Measurements from ENCODE around the gene MICU1. TPM values are rescaled to one million over a fixed set of nuclear protein-coding genes. Genes with fewer than 3 reads are reported as not detected.
A peak's percentile ranks its signal among the peaks of the same experiment; 100 is the strongest.

Gene MICU1
- total RNA-seq, 2 donors from 2014 or later = 30.9 to 36.0 TPM

DNA sequence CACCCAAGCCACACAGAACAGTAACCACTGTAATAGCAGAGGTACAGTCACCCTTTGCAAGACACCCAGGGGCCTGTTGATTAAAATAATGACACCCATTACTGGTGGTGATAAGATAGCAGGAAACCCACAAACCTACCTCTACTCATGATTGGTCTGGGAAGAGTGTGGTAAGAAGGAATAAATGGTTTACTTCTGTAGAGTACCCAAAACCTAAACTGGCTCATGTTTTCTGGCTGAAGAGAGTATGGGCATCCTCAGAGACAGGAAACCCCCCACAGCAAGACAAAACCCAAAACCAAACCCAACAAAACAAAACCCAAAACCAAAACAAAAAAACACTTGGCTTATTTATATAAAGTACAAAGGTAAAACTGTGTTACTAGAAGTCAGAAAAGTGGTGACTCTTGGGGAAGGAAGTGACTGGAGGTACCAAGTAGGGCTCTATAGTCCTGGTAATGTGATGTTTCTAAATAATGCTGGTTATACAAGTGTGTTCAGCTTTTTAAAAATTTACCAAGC is 255.6 kb downstream of the MICU1 start:
- TF ChIP-seq, protein P1, sequence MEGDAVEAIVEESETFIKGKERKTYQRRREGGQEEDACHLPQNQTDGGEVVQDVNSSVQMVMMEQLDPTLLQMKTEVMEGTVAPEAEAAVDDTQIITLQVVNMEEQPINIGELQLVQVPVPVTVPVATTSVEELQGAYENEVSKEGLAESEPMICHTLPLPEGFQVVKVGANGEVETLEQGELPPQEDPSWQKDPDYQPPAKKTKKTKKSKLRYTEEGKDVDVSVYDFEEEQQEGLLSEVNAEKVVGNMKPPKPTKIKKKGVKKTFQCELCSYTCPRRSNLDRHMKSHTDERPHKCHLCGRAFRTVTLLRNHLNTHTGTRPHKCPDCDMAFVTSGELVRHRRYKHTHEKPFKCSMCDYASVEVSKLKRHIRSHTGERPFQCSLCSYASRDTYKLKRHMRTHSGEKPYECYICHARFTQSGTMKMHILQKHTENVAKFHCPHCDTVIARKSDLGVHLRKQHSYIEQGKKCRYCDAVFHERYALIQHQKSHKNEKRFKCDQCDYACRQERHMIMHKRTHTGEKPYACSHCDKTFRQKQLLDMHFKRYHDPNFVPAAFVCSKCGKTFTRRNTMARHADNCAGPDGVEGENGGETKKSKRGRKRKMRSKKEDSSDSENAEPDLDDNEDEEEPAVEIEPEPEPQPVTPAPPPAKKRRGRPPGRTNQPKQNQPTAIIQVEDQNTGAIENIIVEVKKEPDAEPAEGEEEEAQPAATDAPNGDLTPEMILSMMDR (IDR thresholded peaks at IDR 0.05) = no peak
- no peaks in the 10 kb centered on the region for H3K27me3 ChIP-seq
- no peak for DNase-seq (ENCODE audit: low spot score)
- no peaks in the 10 kb centered on the region for H3K4me1 ChIP-seq
- no peaks in the 10 kb centered on the region for H3K9me3 ChIP-seq
- H3K36me3 ChIP-seq = peaks cover 9% of the 10 kb centered on the region
- no peak overlapping the region for H3K4me3 ChIP-seq
- H3K27ac ChIP-seq = no peak overlapping the region

DNA sequence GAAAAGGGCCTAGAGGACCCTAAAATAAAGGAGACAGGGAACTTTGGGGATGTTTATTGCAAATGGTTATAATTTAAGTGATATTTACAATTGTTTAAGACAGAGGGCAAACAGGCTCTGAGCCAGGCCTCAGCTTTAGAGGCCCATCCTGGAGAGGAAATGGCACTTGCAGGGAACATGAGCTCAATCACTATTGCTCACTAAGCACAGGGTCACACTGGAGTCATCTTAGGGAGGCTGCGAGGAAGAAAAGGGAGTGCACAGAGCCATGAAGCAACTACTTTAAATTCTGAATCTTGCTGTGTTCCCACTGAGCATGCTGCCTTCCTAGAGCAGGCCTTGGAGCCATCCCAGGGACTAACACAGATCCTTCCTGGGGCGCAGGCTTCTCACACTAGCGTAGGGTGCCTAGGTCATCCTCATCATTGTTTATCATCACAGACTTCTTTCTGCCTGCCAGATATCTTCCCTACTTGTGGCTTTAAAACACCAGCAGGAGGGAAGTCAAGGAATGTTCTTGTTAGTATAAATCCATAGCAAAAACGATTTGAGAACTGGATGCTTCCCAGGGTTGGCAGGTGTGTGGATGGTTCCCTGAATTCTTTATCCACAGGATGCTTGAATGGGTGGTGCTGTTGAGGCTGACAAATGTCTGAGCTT is 258.4 kb downstream of the MICU1 start:
- Histone ChIP-seq H3K36me3 (peaks cover 9% of the 10 kb centered on the region), H3K4me1 (peaks cover 0 to 11% of the 10 kb centered on the region in 2 donors), H3K27me3 (no peaks in the 10 kb centered on the region), H3K27ac (no peak overlapping the region), H3K9me3 (no peaks in the 10 kb centered on the region), H3K4me3 (no peak overlapping the region)
- no peak for DNase-seq (ENCODE audit: low spot score)
- TF ChIP-seq, protein P1 (IDR thresholded peaks at IDR 0.05) = no peak

DNA sequence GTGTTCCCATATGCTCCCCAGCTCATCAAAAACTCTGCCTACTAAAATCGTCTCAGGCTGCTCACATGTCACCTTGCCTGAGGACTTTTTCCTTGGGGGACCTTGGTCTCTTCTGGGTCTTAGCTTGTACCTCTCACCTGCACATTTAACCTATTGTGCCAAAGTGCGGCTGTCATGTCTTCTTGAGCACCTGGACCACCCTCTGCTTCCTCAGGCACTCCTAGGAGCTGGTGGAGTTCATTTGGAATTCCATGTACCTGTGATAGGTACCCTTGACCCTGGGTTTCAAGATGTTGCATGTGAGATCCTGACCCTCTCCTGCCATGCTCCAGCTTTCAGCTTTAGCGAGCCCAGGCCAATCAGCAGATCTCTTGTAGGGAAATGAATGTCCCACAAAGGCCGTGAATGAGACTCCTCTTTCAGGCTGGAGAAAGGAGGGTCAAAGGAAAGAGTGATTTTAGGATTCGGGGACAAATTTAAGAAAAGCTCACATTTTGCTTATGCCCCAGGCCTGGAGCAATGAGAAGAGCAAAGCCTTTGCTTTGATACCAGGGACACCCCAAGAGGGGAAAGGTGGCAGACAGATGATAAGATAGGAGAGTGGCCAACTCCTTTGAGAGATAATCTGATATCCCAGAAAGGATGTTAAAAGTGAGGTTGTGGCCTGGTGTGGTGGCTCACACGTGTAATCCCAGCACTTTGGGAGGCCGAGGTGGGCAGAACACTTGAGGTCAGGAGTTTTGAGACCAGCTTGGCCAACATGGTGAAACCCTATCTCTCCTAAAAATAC is 260.6 kb downstream of the MICU1 start:
- no peak for DNase-seq (ENCODE audit: low spot score)
- Histone ChIP-seq H3K4me1 (peaks cover 0 to 11% of the 10 kb centered on the region in 2 donors), H3K4me3 (no peak overlapping the region), H3K27me3 (no peaks in the 10 kb centered on the region), H3K27ac (no peak overlapping the region), H3K9me3 (no peaks in the 10 kb centered on the region), H3K36me3 (peaks cover 9% of the 10 kb centered on the region)
- TF ChIP-seq, protein P1 (IDR thresholded peaks at IDR 0.05) = no peak

DNA sequence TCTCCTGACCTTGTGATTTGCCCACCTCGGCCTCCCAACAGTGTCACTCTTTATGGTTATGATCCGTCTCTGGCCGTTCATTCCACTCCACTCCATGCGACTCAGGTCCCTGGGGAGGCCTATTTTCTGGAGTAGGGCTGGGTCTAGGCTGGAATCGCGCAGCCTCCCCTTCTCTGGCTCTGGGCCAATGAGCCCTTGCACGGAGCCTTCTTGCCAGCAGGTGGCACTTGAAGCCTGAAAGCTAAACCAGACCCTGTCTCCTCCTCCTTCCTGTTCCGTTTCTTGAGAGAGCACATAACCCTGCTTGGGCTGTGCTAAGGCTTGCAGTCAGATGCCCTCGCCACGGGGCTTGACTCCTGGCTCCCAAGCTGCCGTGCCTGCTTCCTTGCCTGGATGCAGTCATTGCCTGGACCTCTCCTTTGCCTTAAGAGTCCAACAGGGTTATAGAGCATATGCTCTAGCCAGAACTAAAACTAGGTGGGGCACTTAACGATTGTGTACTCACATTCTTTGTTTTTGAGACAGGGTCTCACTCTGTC is 261.6 kb downstream of the MICU1 start:
- DNase-seq (ENCODE audit: low spot score) = peak; percentile 92
- peak overlapping the region in 1 of 2 donors; percentile 15 for H3K27ac ChIP-seq
- no peaks in the 10 kb centered on the region for H3K27me3 ChIP-seq
- H3K4me3 ChIP-seq = no peak overlapping the region
- TF ChIP-seq, protein P1 (IDR thresholded peaks at IDR 0.05) = peak; percentile 88 to 98
- H3K9me3 ChIP-seq = no peaks in the 10 kb centered on the region
- H3K4me1 ChIP-seq = peaks cover 0 to 11% of the 10 kb centered on the region in 2 donors
- peaks cover 9% of the 10 kb centered on the region for H3K36me3 ChIP-seq

DNA sequence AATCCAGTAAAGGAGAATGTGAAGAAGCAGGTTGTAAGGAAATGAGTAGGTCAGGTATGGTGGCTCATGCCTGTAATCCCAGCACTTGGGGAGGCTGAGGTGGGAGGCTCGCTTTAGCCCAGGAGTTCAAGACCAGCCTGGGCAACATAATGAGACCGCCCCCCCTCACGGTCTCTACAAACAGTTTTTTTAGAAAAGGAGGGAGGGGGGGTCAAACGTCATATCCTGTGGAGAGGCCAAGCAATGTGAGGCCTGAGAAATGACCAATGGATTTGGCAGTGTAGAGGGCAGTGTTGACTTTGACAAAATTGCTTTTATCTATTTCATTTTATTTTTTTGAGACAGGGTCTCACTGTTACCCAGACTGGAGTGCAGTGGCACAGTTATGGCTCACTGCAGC is 268.9 kb downstream of the MICU1 start:
- no peaks in the 10 kb centered on the region for H3K9me3 ChIP-seq
- TF ChIP-seq, protein P1 (IDR thresholded peaks at IDR 0.05) = no peak
- peaks cover 0 to 24% of the 10 kb centered on the region in 2 donors for H3K4me1 ChIP-seq
- peaks cover 4% of the 10 kb centered on the region for H3K36me3 ChIP-seq
- no peaks in the 10 kb centered on the region for H3K27me3 ChIP-seq
- DNase-seq (ENCODE audit: low spot score) = no peak
- no peak overlapping the region for H3K27ac ChIP-seq
- no peak overlapping the region for H3K4me3 ChIP-seq
